AG09309 (cell line): ENCODE data around the gene CATSPER1.

ENCODE experiments used
- DNase-seq: peaks from one replicate; pipeline ENCODE4 v3.0.0-alpha.2; 2010; ENCODE audit warnings: low read depth
- H3K4me3 ChIP-seq: 2 replicates; pipeline ENCODE4 v1.5.1; 2011; ENCODE audit warnings: mild to moderate bottlenecking, low read depth, low read length, moderate library complexity; ENCODE audit not compliant: control insufficient read depth
- CTCF ChIP-seq: IDR thresholded peaks from 2 replicates; pipeline ENCODE4 v1.5.1; 2011; ENCODE audit warnings: mild to moderate bottlenecking, low read depth, low read length, inconsistent platforms; ENCODE audit not compliant: insufficient read depth, control insufficient read depth; ENCODE audit errors: missing control alignments

The CATSPER1 gene

DNA sequence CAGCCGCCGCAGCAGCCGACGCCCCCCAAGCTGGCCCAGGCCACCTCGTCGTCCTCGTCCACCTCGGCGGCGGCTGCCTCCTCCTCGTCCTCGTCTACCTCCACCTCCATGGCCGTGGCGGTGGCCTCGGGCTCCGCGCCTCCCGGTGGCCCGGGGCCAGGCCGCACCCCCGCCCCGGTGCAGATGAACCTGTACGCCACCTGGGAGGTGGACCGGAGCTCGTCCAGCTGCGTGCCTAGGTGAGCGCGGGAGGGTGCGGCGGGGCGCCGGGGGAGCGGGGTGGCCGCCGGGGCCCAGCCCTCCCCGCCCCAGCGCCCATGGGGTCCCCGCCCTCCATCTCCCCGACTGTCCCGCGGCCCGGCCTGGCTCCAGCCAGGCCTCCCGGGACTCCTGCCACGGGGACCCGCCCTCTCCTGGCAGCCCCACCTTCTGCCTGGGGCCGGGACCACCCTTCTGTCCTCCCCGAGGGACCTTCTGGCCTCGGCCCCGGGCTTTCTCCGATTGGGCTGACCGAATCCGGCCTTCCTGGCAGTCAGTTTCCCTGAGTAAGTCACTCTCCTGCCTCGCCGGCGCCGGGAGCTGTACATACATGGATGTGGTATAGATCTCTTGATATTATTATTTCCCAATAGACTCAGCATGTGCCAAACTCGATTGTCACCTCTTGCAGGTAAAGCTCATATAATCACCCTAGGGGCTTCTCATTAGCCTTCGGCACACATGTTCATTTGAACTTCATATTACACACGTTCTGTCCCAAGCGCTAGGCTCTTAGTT, 44.5 kb upstream of the CATSPER1 start:
- TF ChIP-seq CTCF, result no peak
- H3K4me3 ChIP-seq, result peak overlapping the region; percentile 81
- DNase-seq, result no peak

GRCh38 chr11:66069715-66070603, 43.7 kb upstream of the CATSPER1 start, which contains the start of gene PACS1:
PACS1 (plus strand) TSS chr11:66070272; CDS start chr11:66070487, 215 bp downstream.
- DNase-seq, result peak; percentile 40
- TF ChIP-seq CTCF, result no peak
- H3K4me3 ChIP-seq, result peak within 1 kb of the TSS; percentile 81

DNA sequence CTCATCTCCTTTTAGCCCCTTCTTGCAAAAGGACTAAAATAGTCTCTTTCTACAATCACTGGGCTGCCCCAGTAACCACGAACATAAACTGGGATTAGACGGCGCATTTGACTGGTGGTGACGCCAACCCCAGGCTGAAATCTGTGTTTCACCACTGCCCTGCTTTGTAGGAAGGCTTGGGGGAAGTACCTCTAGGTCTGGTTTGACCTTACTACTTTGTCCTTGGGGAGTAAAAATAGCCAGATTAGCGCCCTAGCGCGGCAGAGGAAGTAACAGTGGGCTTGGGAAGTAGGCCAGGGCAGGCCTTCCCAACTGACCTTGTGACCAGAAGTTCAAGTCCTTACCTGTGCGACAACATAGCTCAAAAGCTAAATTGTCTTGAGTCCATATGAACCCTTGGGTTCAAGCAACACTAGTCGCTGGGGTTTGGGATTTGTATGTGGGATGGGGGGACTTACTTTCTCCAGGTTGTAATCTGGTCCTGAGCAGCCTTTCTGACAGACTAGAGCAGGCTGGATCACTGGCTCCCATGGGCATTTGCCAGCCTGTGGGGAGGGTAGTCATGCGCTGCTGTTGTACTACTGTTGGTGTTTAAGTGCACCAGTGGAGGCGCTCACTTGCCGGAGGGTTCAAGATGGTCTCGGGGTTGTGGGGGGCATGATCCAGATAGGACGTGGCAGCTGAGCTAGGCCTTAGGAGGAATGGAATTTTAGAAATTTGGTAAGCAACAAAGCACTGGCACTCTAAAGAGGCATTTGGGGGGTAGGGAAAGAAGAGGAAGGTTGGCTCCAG, 42.8 kb upstream of the CATSPER1 start:
- DNase-seq, result peak; percentile 53
- H3K4me3 ChIP-seq, result peak overlapping the region; percentile 44
- peak; percentile 19 for TF ChIP-seq CTCF

DNA sequence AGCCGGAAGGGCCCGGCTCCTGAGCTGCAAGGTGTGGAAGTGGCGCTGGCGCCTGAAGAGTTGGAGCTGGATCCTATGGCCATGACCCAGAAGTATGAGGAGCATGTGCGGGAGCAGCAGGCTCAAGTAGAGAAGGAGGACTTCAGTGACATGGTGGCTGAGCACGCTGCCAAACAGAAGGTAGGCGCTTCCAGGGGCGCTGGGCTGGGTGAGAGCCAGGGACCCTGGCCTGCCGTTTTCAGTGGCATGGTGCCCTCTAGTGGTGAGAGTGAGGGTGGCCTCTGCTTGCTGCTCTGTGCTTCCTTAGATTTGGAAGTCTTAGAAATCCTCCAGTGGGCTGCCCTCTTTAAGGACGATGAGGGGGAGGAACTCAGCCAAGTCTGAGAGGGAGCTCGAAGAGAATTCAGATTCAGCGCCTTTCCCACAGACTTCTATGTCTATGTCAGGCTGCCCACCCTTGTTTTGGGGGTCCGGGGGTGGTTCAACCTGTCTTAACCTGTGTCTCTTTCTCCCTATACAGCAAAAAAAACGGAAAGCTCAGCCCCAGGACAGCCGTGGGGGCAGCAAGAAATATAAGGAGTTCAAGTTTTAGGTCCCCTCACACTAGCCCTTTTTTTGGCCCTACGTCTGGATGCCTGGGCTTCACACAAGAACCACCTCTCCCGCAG, 42.0 kb upstream of the CATSPER1 start:
- no peak overlapping the region for H3K4me3 ChIP-seq
- peak; percentile 90 for TF ChIP-seq CTCF
- DNase-seq, result no peak

DNA sequence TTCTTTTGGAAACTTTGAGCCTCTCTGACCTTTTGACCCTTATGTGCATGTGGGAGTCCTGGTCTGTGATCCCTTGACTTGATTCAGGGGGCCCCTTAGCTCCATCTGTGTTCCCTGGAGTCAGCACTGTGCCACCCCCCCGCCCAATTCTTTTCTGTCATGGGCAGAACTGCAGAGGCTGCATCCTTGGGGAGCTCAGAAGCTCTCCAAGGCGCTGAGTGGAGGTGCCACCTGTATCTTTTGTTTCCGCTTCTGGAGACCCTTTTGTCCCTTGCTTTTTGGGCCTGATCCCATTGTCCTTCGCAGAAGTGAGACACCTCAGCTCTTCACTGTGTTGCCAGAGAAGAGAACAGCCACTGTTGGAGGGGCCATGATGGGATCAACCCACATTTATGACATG, 41.4 kb upstream of the CATSPER1 start:
- no peak for TF ChIP-seq CTCF

GRCh38 chr11:66066751-66067150, 40.5 kb upstream of the CATSPER1 start:
- TF ChIP-seq CTCF, result no peak
- H3K4me3 ChIP-seq, result no peak overlapping the region
- no peak for DNase-seq

More for the DNA sequence above, 41.4 kb upstream of the CATSPER1 start:
- DNase-seq, result no peak
- no peak overlapping the region for H3K4me3 ChIP-seq
